ENCODE results near the gene FANCL. TPM values are rescaled to one million over a fixed set of nuclear protein-coding genes. Genes with fewer than 3 reads are reported as not detected.
"Not testable (repeated sequence)": the region's sequence is repeated elsewhere in the genome, so short reads cannot be mapped to it uniquely, and the experiment has no call there.

Gene FANCL
- 10 to 100 TPM; 47.5 to 60.9 (median 57.3) TPM for polyA plus RNA-seq (ENCODE audit: insufficient read length in 4 of 4)

DNA sequence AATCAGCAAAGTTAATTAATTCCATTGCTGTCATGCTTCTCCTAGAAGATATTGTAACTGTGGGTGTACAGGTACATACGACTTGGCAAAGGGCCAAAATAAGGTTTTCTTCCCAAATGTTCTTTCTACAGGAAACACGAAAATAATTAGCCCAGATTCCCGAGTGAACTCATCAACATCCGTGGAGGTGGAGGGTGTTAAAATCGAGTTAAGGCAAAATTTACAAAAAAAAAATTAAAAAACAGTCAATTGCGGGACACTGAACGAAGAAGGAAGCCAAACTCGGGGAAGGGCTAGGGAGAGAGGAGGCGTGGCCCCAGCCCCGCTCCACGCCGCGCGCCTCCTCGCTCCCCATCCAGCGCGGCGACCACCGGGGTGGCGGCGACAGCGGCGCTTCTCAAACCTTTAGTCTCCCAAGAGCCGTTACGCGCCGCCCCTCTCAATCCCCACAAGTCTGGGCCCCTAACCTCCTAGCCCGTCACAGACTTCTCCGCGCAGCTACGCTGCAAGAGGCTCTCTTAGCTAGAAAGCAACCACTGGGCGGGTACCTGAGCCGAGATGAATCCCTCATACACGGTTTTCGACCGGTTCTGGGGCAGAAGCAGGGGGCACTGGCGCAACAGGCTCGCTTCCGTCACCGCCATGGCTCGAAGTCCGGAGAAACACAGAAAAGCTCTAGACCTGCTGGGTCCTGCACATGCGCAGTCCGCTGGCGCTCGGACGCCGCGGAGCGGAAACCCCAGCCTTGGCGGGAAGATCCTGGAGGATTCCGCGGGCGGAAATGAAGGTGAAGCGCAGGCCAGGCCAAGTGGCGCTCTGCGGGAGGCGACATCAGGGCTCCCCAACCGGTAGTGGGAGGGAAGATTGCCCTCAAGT is at the start of gene FANCL:
Gene FANCL (minus strand): TSS at position 656 of the 876 bp plus-strand sequence. CDS start 12 bp downstream, at position 644.
- DNase-seq (ENCODE audit: low read depth in 4 of 4, low spot score in 3 of 4), result peak; percentile 77 to 90 (median 86)

DNA sequence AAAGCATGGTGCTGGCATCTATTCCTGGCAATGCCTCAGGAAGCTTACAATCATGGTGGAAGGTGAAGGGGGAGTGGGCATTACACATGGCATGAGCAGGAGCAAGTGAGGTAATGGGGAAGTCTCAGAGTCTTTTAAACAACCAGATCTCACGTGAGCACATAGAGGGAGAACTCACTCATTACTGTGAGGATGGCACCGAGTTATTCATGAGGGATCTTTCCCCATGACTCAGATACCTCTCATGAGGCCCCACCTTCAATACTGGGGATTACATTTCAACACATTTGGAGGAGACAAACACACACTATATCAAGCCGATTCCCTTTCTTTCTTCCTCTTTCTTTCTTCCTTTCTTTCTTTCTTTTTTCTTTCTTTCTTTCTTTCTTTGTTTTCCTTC is 47.9 kb upstream of the FANCL start:
- no peak for DNase-seq (ENCODE audit: low read depth in 4 of 4, low spot score in 3 of 4)

DNA sequence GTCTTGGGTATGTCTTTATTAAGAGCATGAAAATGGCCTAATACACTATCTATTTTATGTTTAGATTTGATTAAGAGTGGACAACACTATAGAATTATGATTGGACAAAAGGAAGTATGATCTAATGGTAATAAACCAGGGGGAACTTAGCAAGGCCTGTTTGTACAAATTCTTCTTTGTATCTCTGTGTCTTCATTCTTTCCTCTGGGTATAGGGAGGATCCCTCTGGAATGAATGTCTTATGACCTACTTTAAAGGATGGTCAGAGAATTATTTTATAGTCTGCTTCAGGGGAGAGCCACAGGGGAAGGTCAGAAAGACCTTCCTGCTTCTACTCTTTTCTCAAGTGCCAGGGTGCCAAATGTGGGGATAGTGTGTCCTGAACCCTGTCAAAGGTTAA is 42.8 kb upstream of the FANCL start:
- no peak for DNase-seq (ENCODE audit: low read depth in 4 of 4, low spot score in 3 of 4)

DNA sequence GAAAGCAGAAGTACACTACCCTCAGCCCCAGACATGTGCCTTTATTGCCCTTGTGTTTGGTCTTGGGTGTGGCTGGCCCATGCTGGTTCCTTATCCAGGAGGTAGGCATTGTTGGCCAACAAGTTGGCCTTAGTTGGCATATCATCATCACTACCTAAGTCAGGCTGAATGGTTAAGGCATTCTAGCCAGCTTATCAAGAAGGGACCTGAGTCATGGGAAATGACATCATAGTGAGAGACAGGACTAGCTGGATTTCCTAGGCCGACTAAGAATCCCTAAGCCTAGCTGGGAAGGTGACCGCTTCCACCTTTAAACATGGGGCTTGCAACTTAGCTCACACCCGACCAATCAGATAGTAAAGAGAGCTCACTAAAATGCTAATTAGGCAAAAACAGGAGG is 34.0 kb upstream of the FANCL start:
- not testable (repeated sequence) for DNase-seq (ENCODE audit: low read depth in 4 of 4, low spot score in 3 of 4)

DNA sequence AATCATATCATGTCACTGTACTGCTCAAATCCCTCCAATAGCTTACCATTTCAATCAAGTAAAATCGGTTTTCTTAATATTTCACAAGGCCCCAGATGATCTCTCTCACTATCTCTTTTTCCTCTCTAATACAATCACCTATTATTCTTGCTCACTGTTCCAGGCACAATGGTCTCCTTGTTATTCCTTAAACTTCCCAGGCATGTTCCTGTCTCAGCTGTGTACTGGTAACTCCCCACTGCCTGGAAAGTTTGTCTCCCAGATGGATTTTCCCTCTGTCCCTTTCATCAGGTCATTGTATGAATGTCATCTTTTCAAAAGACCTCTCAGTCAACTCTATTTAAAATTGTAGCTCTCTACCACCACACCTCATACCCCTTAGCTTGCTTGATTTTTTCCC is 30.7 kb upstream of the FANCL start:
- no peak for DNase-seq (ENCODE audit: low read depth in 4 of 4, low spot score in 3 of 4)

DNA sequence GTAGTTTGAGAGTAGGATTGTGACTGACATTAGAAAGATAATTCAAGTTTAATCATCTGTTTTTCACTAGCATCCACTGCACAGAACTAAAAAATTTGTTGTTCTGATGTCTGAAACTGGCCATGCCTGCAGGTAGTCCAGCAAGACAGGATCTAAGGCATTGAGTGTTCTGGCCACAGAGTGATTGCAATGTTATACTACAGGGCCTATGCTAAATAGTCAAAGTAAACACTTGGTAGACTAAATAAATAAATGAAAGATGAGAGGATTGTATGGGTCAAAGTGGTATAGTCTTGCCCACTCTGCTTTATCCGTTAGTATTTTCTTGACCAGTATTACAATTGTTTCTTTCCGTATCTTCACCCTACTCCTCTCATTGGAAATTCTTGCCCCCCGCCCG is 27.6 kb upstream of the FANCL start:
- no peak for DNase-seq (ENCODE audit: low read depth in 4 of 4, low spot score in 3 of 4)

- DNase-seq (ENCODE audit: low read depth in 4 of 4, low spot score in 3 of 4), result no peak
Observed at GRCh38 chr2:58266211-58266610, 25.1 kb upstream of the FANCL start.

GRCh38 chr2:58261209-58261608 is 20.1 kb upstream of the FANCL start:
- DNase-seq (ENCODE audit: low read depth in 4 of 4, low spot score in 3 of 4), result no peak

GRCh38 chr2:58258456-58258855 is 17.3 kb upstream of the FANCL start:
- DNase-seq (ENCODE audit: low read depth in 4 of 4, low spot score in 3 of 4), result not testable (repeated sequence)

GRCh38 chr2:58251331-58252201 is 10.4 kb upstream of the FANCL start:
- not testable (repeated sequence) for DNase-seq (ENCODE audit: low read depth in 4 of 4, low spot score in 3 of 4)

DNA sequence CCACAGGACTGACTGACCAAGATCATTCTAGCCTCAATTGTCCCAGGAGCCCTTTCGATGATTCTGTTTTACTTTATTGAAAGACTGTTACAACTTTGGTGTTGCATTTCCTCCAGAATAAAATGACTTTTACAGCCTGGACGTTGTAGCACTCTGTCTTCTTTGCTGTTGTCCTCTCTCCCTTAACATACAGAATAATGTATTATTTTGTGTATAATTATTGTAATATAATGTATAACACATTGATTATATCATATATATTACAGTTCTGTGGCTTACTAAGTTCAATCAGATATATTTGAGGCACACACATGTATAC is 380 bp upstream of the FANCL start:
- DNase-seq (ENCODE audit: low read depth in 4 of 4, low spot score in 3 of 4), result no peak

GRCh38 chr2:58239243-58239925 is 1.7 kb downstream of the FANCL start:
- DNase-seq (ENCODE audit: low read depth in 4 of 4, low spot score in 3 of 4), result no peak

DNA sequence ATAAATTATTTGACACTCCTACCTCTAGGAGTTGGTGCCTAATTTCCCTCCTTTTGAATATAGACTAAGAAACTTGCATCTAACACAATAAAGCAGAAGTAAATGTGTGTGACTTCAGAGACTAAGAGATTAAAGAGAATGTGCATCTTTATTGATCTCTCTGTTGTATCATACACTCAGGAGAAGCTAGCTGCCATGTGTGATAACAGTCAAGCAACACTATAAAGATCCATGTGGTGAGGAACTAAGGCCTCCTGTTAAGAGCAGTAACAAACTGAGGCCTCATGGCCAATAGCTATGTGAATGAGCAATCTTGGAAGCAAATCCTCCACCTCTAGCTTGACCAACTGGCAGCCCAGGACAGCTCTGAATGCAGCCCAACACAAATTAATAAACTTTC is 3.4 kb downstream of the FANCL start:
- no peak for DNase-seq (ENCODE audit: low read depth in 4 of 4, low spot score in 3 of 4)

DNA sequence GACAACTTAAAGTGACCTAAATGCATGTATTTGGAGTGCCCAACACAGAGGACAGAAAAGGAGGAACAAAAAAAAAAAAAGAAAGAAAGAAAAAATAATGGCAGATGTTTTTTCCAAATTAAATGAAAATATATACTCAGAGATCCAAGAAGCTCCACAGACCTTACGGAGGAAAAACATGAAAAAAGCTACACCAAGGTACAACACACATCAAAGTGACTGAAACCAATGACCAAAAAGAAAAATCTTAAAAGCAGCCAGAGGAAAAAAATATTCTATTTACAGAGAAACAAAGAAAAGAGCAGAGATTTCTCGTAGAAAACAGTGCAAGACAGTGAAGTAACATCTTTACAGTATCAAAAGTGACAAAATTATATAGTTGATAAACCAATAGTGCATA is 5.1 kb downstream of the FANCL start:
- DNase-seq (ENCODE audit: low read depth in 4 of 4, low spot score in 3 of 4), result no peak

- DNase-seq (ENCODE audit: low read depth in 4 of 4, low spot score in 3 of 4), result no peak
Observed at GRCh38 chr2:58235170-58235569, 6.0 kb downstream of the FANCL start.

- DNase-seq (ENCODE audit: low read depth in 4 of 4, low spot score in 3 of 4), result no peak
Observed at GRCh38 chr2:58228299-58228698, 12.8 kb downstream of the FANCL start.

- DNase-seq (ENCODE audit: low read depth in 4 of 4, low spot score in 3 of 4), result no peak
Observed at GRCh38 chr2:58227171-58227917, 13.8 kb downstream of the FANCL start.

GRCh38 chr2:58221909-58222308 is 19.2 kb downstream of the FANCL start:
- no peak for DNase-seq (ENCODE audit: low read depth in 4 of 4, low spot score in 3 of 4)

DNA sequence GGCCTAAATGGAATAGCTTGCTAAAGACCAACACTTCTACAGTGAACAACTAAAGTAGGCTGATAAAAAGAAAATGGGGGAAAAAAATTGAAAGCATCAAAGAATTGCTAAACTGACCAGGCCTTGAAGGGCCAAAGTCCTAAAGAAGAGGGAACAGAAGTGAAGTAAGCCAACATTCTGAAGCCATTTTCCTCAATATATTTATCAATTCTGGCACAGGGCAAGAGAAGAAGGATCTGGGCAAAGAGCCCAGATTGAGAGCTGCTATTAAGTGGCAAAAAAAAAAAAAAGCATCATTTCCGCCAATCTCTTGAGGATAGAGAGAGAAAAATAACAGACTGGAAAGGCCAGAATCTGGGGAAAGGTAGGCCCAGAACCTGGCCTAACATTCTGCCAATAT is 25.7 kb downstream of the FANCL start:
- no peak for DNase-seq (ENCODE audit: low read depth in 4 of 4, low spot score in 3 of 4)

GRCh38 chr2:58210951-58211568 is 30.1 kb downstream of the FANCL start:
- DNase-seq (ENCODE audit: low read depth in 4 of 4, low spot score in 3 of 4), result not testable (repeated sequence)
